ENCODE data around the gene MRTFA.
"Not testable (repeated sequence)": the region's sequence is repeated elsewhere in the genome, so short reads cannot be mapped to it uniquely, and the experiment has no call there.

Gene MRTFA

GRCh38 chr22:40588726-40589125, 47.8 kb downstream of the MRTFA start:
- Mint-ChIP-seq H3K36me3 (ENCODE audit: low read depth) (peaks cover 6% of the 10 kb centered on the region), H3K4me3 (no peak overlapping the region), H3K9me3 (no peaks in the 10 kb centered on the region), H3K4me1 (ENCODE audit: low read depth) (peaks cover 27% of the 10 kb centered on the region), H3K27me3 (ENCODE audit: low read depth) (no peaks in the 10 kb centered on the region), H3K27ac (no peak overlapping the region)
- no peak for DNase-seq (ENCODE audit: low spot score)

DNA sequence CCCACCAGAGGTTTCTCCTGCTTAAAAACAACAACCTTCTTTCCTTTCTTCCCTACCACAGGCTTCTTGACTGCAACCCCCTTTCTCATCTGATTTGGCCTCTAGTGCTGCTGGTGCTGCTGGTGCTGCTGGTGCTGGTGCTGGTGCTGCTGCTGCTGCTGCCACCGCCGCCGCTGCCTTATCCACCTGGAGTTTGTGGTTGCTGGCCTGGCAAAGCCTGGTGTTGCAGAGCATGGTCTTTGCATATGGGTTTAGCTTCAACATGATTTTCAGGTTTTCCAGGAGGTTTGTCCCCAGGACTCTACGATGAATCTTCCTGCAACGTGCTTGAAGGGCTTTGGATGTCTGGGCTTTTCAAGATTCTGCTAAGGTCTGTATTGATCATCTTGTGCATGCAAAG, 49.7 kb downstream of the MRTFA start:
- Mint-ChIP-seq H3K27ac (no peak overlapping the region), H3K4me1 (ENCODE audit: low read depth) (peaks cover 31% of the 10 kb centered on the region), H3K4me3 (no peak overlapping the region), H3K27me3 (ENCODE audit: low read depth) (no peaks in the 10 kb centered on the region), H3K9me3 (no peaks in the 10 kb centered on the region), H3K36me3 (ENCODE audit: low read depth) (peaks cover 9% of the 10 kb centered on the region)
- no peak for DNase-seq (ENCODE audit: low spot score)

GRCh38 chr22:40585310-40585751, 51.2 kb downstream of the MRTFA start:
- no peak for DNase-seq (ENCODE audit: low spot score)
- Mint-ChIP-seq H3K9me3 (no peaks in the 10 kb centered on the region), H3K36me3 (ENCODE audit: low read depth) (peaks cover 8% of the 10 kb centered on the region), H3K4me1 (ENCODE audit: low read depth) (peaks cover 25% of the 10 kb centered on the region), H3K4me3 (no peak overlapping the region), H3K27me3 (ENCODE audit: low read depth) (no peaks in the 10 kb centered on the region), H3K27ac (no peak overlapping the region)

- not testable (repeated sequence) for DNase-seq (ENCODE audit: low spot score); H3K9me3 Mint-ChIP-seq; H3K4me3 Mint-ChIP-seq; H3K36me3 Mint-ChIP-seq (ENCODE audit: low read depth); H3K27me3 Mint-ChIP-seq (ENCODE audit: low read depth); H3K27ac Mint-ChIP-seq
- peaks cover 25% of the 10 kb centered on the region for H3K4me1 Mint-ChIP-seq (ENCODE audit: low read depth)
These were observed 51.8 kb downstream of the MRTFA start for GRCh38 chr22:40584766-40585165.

- H3K4me1 Mint-ChIP-seq (ENCODE audit: low read depth): peaks cover 29% of the 10 kb centered on the region
- peak; percentile 16 for DNase-seq (ENCODE audit: low spot score)
- H3K36me3 Mint-ChIP-seq (ENCODE audit: low read depth): peaks cover 10% of the 10 kb centered on the region
- peak overlapping the region; percentile 39 for H3K4me3 Mint-ChIP-seq
- peak overlapping the region; percentile 78 for H3K27ac Mint-ChIP-seq
- H3K27me3 Mint-ChIP-seq (ENCODE audit: low read depth): no peaks in the 10 kb centered on the region
- H3K9me3 Mint-ChIP-seq: no peaks in the 10 kb centered on the region
These were observed 53.3 kb downstream of the MRTFA start for GRCh38 chr22:40583053-40583741.

GRCh38 chr22:40582063-40582462, 54.5 kb downstream of the MRTFA start:
- H3K4me3 Mint-ChIP-seq: no peak overlapping the region
- peaks cover 34% of the 10 kb centered on the region for H3K4me1 Mint-ChIP-seq (ENCODE audit: low read depth)
- no peaks in the 10 kb centered on the region for H3K27me3 Mint-ChIP-seq (ENCODE audit: low read depth)
- H3K27ac Mint-ChIP-seq: no peak overlapping the region
- no peak for DNase-seq (ENCODE audit: low spot score)
- no peaks in the 10 kb centered on the region for H3K9me3 Mint-ChIP-seq
- H3K36me3 Mint-ChIP-seq (ENCODE audit: low read depth): peaks cover 11% of the 10 kb centered on the region

GRCh38 chr22:40580631-40581030, 55.9 kb downstream of the MRTFA start:
- Mint-ChIP-seq H3K27ac (no peak overlapping the region), H3K9me3 (no peaks in the 10 kb centered on the region), H3K4me3 (no peak overlapping the region), H3K27me3 (ENCODE audit: low read depth) (no peaks in the 10 kb centered on the region), H3K4me1 (ENCODE audit: low read depth) (peaks cover 30% of the 10 kb centered on the region), H3K36me3 (ENCODE audit: low read depth) (peaks cover 11% of the 10 kb centered on the region)
- DNase-seq (ENCODE audit: low spot score): no peak

- Mint-ChIP-seq H3K4me3 (peak overlapping the region; percentile 51), H3K4me1 (ENCODE audit: low read depth) (peaks cover 17% of the 10 kb centered on the region), H3K36me3 (ENCODE audit: low read depth) (peaks cover 5% of the 10 kb centered on the region), H3K9me3 (no peaks in the 10 kb centered on the region), H3K27ac (peak overlapping the region; percentile 86), H3K27me3 (ENCODE audit: low read depth) (no peaks in the 10 kb centered on the region)
- DNase-seq (ENCODE audit: low spot score): peak; percentile 23
These were observed 58.3 kb downstream of the MRTFA start for GRCh38 chr22:40578171-40578570.

DNA sequence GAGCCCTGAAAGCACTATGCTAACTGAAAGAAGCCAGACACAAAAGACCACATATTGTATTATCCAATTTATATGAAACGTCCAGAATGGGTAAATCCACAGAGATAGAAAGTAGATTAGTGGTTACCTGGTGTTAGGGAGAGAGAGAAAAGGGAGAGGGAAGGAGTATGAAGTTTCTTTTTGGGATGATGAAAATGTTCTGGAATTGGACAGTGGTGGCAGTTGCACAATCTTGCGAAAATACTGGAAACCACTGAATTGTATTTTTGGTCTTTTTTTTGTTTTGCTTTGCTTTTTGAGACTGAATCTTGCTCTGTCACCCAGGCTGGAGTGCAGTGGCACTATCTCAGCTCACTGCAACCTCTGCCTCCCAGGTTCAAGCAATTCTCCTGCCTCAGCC, 63.5 kb downstream of the MRTFA start:
- peaks cover 22% of the 10 kb centered on the region for H3K36me3 Mint-ChIP-seq (ENCODE audit: low read depth)
- H3K4me1 Mint-ChIP-seq (ENCODE audit: low read depth): peaks cover 2% of the 10 kb centered on the region
- no peak overlapping the region for H3K27ac Mint-ChIP-seq
- no peak for DNase-seq (ENCODE audit: low spot score)
- no peaks in the 10 kb centered on the region for H3K27me3 Mint-ChIP-seq (ENCODE audit: low read depth)
- H3K4me3 Mint-ChIP-seq: no peak overlapping the region
- H3K9me3 Mint-ChIP-seq: peaks cover 4% of the 10 kb centered on the region

DNA sequence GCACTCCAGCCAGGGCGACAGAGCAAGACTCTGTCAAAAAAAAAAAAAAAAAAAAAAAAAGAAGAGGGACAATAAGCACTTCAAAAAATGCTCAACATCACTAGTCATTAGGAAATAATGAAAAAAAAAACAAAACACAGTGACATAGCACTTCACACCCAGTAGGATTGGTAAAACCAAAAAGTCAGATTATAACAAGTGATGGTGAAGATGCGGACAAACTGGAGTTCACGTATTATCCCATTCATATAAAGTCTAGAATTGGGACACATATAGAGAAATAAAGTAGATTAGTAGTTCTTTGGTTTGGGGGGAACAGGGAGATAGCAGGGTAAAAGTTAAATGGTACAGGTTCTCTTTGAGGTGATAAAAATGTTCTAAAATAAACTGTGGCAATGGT, 64.6 kb downstream of the MRTFA start:
- DNase-seq (ENCODE audit: low spot score): no peak
- H3K4me3 Mint-ChIP-seq: no peak overlapping the region
- peaks cover 4% of the 10 kb centered on the region for H3K9me3 Mint-ChIP-seq
- no peaks in the 10 kb centered on the region for H3K4me1 Mint-ChIP-seq (ENCODE audit: low read depth)
- peaks cover 22% of the 10 kb centered on the region for H3K36me3 Mint-ChIP-seq (ENCODE audit: low read depth)
- no peaks in the 10 kb centered on the region for H3K27me3 Mint-ChIP-seq (ENCODE audit: low read depth)
- no peak overlapping the region for H3K27ac Mint-ChIP-seq

- Mint-ChIP-seq H3K27me3 (ENCODE audit: low read depth) (no peaks in the 10 kb centered on the region), H3K4me1 (ENCODE audit: low read depth) (no peaks in the 10 kb centered on the region), H3K27ac (no peak overlapping the region), H3K9me3 (peaks cover 4% of the 10 kb centered on the region), H3K4me3 (no peak overlapping the region), H3K36me3 (ENCODE audit: low read depth) (peaks cover 19% of the 10 kb centered on the region)
- DNase-seq (ENCODE audit: low spot score): no peak
These were observed 68.7 kb downstream of the MRTFA start for GRCh38 chr22:40567626-40568328.

GRCh38 chr22:40567106-40567505, 69.4 kb downstream of the MRTFA start:
- Mint-ChIP-seq H3K9me3 (peaks cover 4% of the 10 kb centered on the region), H3K4me3 (no peak overlapping the region), H3K27ac (no peak overlapping the region), H3K36me3 (ENCODE audit: low read depth) (peaks cover 17% of the 10 kb centered on the region), H3K27me3 (ENCODE audit: low read depth) (no peaks in the 10 kb centered on the region), H3K4me1 (ENCODE audit: low read depth) (peaks cover 1% of the 10 kb centered on the region)
- DNase-seq (ENCODE audit: low spot score): no peak

DNA sequence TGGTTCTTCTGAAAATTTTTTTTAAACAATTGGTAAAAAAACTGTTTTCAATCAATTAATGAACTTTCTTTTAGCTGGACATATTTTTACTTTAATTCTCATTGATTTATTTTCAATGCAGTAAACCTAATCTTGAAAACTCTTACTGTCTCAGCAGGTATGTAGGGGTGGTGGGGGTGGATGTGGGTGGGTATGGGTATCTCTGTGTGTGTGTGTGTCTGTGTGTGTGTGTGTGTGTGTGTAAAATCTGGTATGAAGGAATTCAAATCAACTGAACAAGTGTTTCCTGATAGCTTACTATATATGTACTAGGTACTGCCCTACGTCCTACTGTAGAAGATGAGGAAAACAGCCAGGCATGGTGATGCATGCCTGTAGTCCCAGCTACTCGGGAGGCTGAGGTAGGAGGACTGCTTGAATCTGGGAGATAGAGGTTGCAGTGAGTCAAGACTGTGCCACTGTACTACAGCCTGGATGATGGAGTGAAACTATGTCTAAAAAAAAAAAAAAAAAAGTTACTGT, 75.5 kb downstream of the MRTFA start:
- Mint-ChIP-seq H3K36me3 (ENCODE audit: low read depth) (peaks cover 6% of the 10 kb centered on the region), H3K4me1 (ENCODE audit: low read depth) (peaks cover 18% of the 10 kb centered on the region), H3K9me3 (no peaks in the 10 kb centered on the region), H3K27ac (no peak overlapping the region), H3K27me3 (ENCODE audit: low read depth) (no peaks in the 10 kb centered on the region), H3K4me3 (no peak overlapping the region)
- DNase-seq (ENCODE audit: low spot score): no peak

DNA sequence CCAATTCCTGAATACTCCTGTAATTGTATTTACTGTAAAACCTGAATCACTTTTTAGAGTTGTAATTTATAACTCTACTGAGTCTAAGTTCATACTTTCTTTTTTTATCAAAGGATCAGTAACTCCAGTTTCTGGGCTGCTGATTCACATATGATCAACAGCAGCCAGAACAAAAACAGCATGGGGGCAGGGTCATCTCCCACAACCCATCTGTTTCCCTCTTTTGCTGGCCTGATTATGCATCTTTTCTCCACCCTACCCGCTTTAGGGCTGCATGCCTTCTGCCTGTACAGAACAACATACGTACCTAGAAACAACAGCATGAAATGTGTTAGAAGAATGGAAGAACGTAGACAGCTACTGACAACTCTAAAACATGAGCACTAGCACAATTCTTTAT, 76.0 kb downstream of the MRTFA start:
- H3K9me3 Mint-ChIP-seq: no peaks in the 10 kb centered on the region
- DNase-seq (ENCODE audit: low spot score): peak; percentile 14
- no peak overlapping the region for H3K27ac Mint-ChIP-seq
- no peak overlapping the region for H3K4me3 Mint-ChIP-seq
- H3K27me3 Mint-ChIP-seq (ENCODE audit: low read depth): no peaks in the 10 kb centered on the region
- peaks cover 6% of the 10 kb centered on the region for H3K36me3 Mint-ChIP-seq (ENCODE audit: low read depth)
- H3K4me1 Mint-ChIP-seq (ENCODE audit: low read depth): peaks cover 18% of the 10 kb centered on the region

Data from T-helper 2 cell treated with Interferon-gamma antibody and Interleukin-4, amounts not matched to agents 5 μg/mL and 100 μg/mL, for 36 hours (primary cell).